Cardiac muscle cell (in vitro differentiated cells and primary cell): ENCODE data around the gene PHLDA1. TPM values are rescaled to one million over a fixed set of nuclear protein-coding genes. Genes with fewer than 3 reads are reported as not detected.

Experiments used
- DNase-seq, 2 donors: peaks; one replicate each; pipeline versions ENCODE4 v3.0.0 to v3.0.0-alpha.2; 2010 to 2017; ENCODE audit warnings: low read depth in 1 of 2, low spot score in 1 of 2
- H3K27ac ChIP-seq: fragments of 200-600 bp; sonication (generic); 2 replicates; pipeline ENCODE4 v1.5.1; 2016
- H3K27me3 ChIP-seq: fragments of 200-600 bp; sonication (generic); 2 replicates; pipeline ENCODE4 v1.6.0; 2016; ENCODE audit warnings: control low read depth
- H3K36me3 ChIP-seq: fragments of 200-600 bp; sonication (generic); 2 replicates; pipeline ENCODE4 v1.5.1; 2016; ENCODE audit warnings: control low read depth
- H3K4me1 ChIP-seq: fragments of 200-600 bp; sonication (generic); 2 replicates; pipeline ENCODE4 v1.8.1; 2017; ENCODE audit warnings: low read depth, mild to moderate bottlenecking, mixed run types
- H3K4me3 ChIP-seq: fragments of 200-600 bp; sonication (generic); 2 replicates; pipeline ENCODE4 v1.5.1; 2016; ENCODE audit warnings: mild to moderate bottlenecking
- H3K9me3 ChIP-seq: fragments of 200-600 bp; sonication (generic); 2 replicates; pipeline ENCODE4 v1.5.1; 2017; ENCODE audit warnings: low read depth, mild to moderate bottlenecking, control low read depth
- polyA plus RNA-seq: library from polyadenylated mRNA; unstranded; fragments of >200 nt; fragmentation: Nextera tagmentation; extraction: Ambion mirVana; gene quantifications from 2 replicates; pipeline ENCODE4 v1.2.1, GENCODE V29; 2016
- total RNA-seq: library from RNA; depleted of rRNA; stranded (reverse); fragments of >200 nt; gene quantifications from 2 replicates; pipeline ENCODE4 v1.2.3, GENCODE V29; 2016
- TF ChIP-seq, protein P1 (sequence below): IDR thresholded peaks from 2 replicates; pipeline ENCODE4 v1.5.1; 2012; ENCODE audit warnings: low read depth, mild to moderate bottlenecking, low read length

Gene PHLDA1
- total and polyA plus RNA-seq, 2 experiments from 2014 or later: 5.8 to 8.1 TPM

DNA sequence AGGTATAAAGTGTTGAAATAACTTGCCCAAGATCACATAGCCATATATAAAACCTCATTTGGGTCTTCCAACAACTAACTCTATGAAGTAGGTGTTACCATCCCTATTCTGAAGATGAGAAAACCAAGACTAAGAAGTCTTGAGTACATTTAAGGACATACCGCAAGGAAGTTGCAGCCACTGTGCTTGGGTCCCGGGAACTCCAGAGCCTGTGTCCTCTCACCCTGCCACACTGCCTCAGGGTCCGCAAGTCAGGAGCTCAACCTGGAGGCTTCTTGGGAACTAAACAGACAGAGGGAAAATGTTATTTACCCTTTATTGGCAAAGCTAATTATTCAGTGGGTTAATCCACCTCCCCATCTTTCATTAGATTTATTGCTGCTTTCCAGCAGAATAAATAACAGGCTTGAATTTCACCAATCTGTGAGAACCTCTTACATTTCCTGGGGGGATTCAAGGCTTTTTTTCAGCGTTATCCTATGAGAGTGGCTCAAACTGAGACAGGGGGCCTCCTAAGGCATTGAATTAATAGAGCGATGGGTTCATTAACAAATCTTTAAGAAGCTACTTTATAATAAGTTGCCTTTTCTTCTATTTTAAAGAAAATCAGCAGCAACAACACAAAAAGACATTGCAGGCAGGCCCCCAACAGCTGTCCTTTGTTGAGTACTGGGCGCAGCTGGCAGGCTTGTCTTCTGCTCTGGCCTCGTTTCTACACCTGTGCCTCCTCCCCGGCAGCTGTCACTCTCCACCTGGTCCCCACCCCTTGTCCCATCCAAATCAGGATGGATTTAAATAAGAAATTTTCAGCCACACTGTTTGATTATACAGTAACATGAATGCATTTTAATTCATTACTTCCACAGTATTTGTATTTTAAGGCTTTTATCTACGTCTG is 25.3 kb downstream of the PHLDA1 start:
- Histone ChIP-seq H3K9me3 (no peaks in the 10 kb centered on the region), H3K27me3 (no peaks in the 10 kb centered on the region), H3K4me1 (no peaks in the 10 kb centered on the region), H3K27ac (no peak overlapping the region), H3K36me3 (no peaks in the 10 kb centered on the region), H3K4me3 (no peak overlapping the region)
- no peak for DNase-seq
- TF ChIP-seq, protein P1, sequence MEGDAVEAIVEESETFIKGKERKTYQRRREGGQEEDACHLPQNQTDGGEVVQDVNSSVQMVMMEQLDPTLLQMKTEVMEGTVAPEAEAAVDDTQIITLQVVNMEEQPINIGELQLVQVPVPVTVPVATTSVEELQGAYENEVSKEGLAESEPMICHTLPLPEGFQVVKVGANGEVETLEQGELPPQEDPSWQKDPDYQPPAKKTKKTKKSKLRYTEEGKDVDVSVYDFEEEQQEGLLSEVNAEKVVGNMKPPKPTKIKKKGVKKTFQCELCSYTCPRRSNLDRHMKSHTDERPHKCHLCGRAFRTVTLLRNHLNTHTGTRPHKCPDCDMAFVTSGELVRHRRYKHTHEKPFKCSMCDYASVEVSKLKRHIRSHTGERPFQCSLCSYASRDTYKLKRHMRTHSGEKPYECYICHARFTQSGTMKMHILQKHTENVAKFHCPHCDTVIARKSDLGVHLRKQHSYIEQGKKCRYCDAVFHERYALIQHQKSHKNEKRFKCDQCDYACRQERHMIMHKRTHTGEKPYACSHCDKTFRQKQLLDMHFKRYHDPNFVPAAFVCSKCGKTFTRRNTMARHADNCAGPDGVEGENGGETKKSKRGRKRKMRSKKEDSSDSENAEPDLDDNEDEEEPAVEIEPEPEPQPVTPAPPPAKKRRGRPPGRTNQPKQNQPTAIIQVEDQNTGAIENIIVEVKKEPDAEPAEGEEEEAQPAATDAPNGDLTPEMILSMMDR: no peak

GRCh38 chr12:76003355-76003638 is 28.3 kb downstream of the PHLDA1 start:
- H3K27me3 ChIP-seq: no peaks in the 10 kb centered on the region
- TF ChIP-seq, protein P1: no peak
- H3K36me3 ChIP-seq: no peaks in the 10 kb centered on the region
- no peak overlapping the region for H3K4me3 ChIP-seq
- no peak overlapping the region for H3K27ac ChIP-seq
- no peaks in the 10 kb centered on the region for H3K9me3 ChIP-seq
- DNase-seq: no peak
- no peaks in the 10 kb centered on the region for H3K4me1 ChIP-seq

DNA sequence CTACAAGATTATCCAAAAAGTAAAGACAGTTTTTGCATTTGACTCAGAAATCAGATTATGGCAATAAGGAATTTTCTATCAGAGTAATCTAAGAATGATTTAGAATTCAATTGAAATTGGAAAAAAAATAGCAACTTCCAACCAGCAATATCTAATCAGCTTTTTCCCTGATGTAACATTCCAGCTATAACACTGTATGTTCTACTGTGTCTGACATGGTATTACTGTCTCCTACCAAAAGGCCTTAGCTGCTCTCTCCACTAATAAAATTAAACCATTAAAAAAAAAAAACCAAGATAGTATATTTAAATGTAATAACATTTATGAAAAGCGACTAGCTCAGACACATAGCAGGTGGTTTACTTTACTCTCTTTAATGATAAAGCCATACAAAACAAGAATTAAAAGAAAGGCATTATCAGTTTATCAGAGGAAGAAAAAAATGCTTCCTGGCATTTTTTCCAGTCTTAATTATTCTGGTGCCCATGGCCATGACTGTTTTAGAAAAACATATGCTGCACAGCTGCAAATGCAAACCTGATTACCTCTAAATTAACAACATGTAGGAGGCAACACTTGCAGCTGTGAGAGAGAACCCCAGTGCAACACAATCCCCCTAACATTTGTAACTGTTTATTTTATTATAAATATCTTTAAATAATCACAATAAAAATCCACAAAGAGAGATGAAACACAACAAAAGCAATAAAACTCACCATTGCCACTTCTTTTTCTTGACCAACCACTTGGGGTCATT is 28.8 kb downstream of the PHLDA1 start:
- no peaks in the 10 kb centered on the region for H3K36me3 ChIP-seq
- H3K27me3 ChIP-seq: no peaks in the 10 kb centered on the region
- no peaks in the 10 kb centered on the region for H3K9me3 ChIP-seq
- H3K4me3 ChIP-seq: no peak overlapping the region
- TF ChIP-seq, protein P1: no peak
- no peak overlapping the region for H3K27ac ChIP-seq
- no peaks in the 10 kb centered on the region for H3K4me1 ChIP-seq
- DNase-seq: no peak

- Histone ChIP-seq H3K4me1 (peaks cover 9% of the 10 kb centered on the region), H3K27ac (no peak overlapping the region)
These were observed 33.1 kb downstream of the PHLDA1 start for GRCh38 chr12:75998292-75999063.

GRCh38 chr12:75997658-75998057 is 33.9 kb downstream of the PHLDA1 start:
- Histone ChIP-seq H3K9me3 (no peaks in the 10 kb centered on the region), H3K36me3 (no peaks in the 10 kb centered on the region), H3K4me3 (no peak overlapping the region), H3K27ac (no peak overlapping the region), H3K4me1 (peaks cover 10% of the 10 kb centered on the region), H3K27me3 (no peaks in the 10 kb centered on the region)
- no peak for DNase-seq
- TF ChIP-seq, protein P1: no peak

More at GRCh38 chr12:75998292-75999063, 33.1 kb downstream of the PHLDA1 start:
- no peaks in the 10 kb centered on the region for H3K27me3 ChIP-seq
- H3K36me3 ChIP-seq: no peaks in the 10 kb centered on the region
- H3K9me3 ChIP-seq: no peaks in the 10 kb centered on the region
- DNase-seq: peak in 1 of 2 donors; percentile 53
- TF ChIP-seq, protein P1: no peak
- no peak overlapping the region for H3K4me3 ChIP-seq
